LNCAP (cell line): Measurements from ENCODE around the gene TUBD1.
A peak's percentile ranks its signal among the peaks of the same experiment; 100 is the strongest.

Experiments used
- CTCF ChIP-seq: fragments of 450-650 bp; IDR thresholded peaks from 2 replicates; pipeline ENCODE4 v1.5.1; 2017; ENCODE audit warnings: mild to moderate bottlenecking

Gene TUBD1

GRCh38 chr17:59859444-59860025 lies 33.2 kb downstream of the TUBD1 start:
- TF ChIP-seq CTCF: peak; percentile 58; the same call in 1 of the 2 replicates

- TF ChIP-seq CTCF: no peak
Observed at GRCh38 chr17:59858932-59859331, 33.8 kb downstream of the TUBD1 start.

- no peak for TF ChIP-seq CTCF
Observed at GRCh38 chr17:59858167-59858816, 34.5 kb downstream of the TUBD1 start.

GRCh38 chr17:59856859-59857794 lies 35.6 kb downstream of the TUBD1 start:
- TF ChIP-seq CTCF: no peak

- peak; percentile 63 for TF ChIP-seq CTCF
Observed at GRCh38 chr17:59853168-59853918, 39.4 kb downstream of the TUBD1 start.

GRCh38 chr17:59851439-59852375 lies 41.0 kb downstream of the TUBD1 start:
- TF ChIP-seq CTCF: no peak
